Subcutaneous abdominal adipose tissue (tissue), 5 donors: ENCODE results near the gene FOXD3.

ENCODE experiments used
- H3K27ac ChIP-seq: one replicate; pipeline ENCODE4 v1.7.0; 2013; ENCODE audit warnings: low read depth, mild to moderate bottlenecking, inconsistent platforms, low read length, moderate library complexity
- H3K27me3 ChIP-seq, 5 donors: one replicate each; pipeline ENCODE4 v1.7.0; 2013; ENCODE audit warnings: low read length in 5 of 5, inconsistent platforms in 1 of 5; ENCODE audit not compliant: control insufficient read depth in 5 of 5, insufficient read depth in 4 of 5
- H3K36me3 ChIP-seq, 5 donors: one replicate each; pipeline ENCODE4 v1.7.0; 2013; ENCODE audit warnings: low read length in 5 of 5; ENCODE audit not compliant: control insufficient read depth in 5 of 5, insufficient read depth in 5 of 5
- H3K4me1 ChIP-seq, 5 donors: one replicate each; pipeline ENCODE4 v1.7.0; 2013; ENCODE audit warnings: low read length in 5 of 5, mild to moderate bottlenecking in 3 of 5, moderate library complexity in 1 of 5; ENCODE audit not compliant: control insufficient read depth in 5 of 5, insufficient read depth in 5 of 5
- H3K4me3 ChIP-seq, 5 donors: one replicate each; pipeline ENCODE4 v1.7.0; 2013; ENCODE audit warnings: low read length in 5 of 5, low read depth in 1 of 5
- H3K9ac ChIP-seq, 5 donors: one replicate each; pipeline ENCODE4 v1.7.0; 2013; ENCODE audit warnings: low read length in 5 of 5, mild to moderate bottlenecking in 4 of 5, moderate library complexity in 3 of 5
- H3K9me3 ChIP-seq, 5 donors: one replicate each; pipeline ENCODE4 v1.7.0; 2013; ENCODE audit warnings: low read length in 5 of 5; ENCODE audit not compliant: control insufficient read depth in 5 of 5
- donor health status: healthy.
- donor health status: healthy.
- donor health status: healthy.
- donor health status: healthy.
- donor health status: healthy.

Gene FOXD3

GRCh38 chr1:63322114-63322943, at the start of gene FOXD3:
Gene FOXD3 (plus strand): TSS chr1:63322567. CDS start chr1:63323059, 492 bp downstream.
- peak within 1 kb of the TSS; percentile 55 to 69 (median 58) for H3K4me3 ChIP-seq
- peak within 1 kb of the TSS in 3 of 5 donors; percentile 23 to 64 (median 32) for H3K9ac ChIP-seq
- H3K4me1 ChIP-seq: peaks cover 0 to 53% (median 39%) of the 10 kb centered on the region in 5 donors
- peaks cover 75 to 91% (median 82%) of the 10 kb centered on the region in 5 donors for H3K27me3 ChIP-seq
- no peaks in the 10 kb centered on the region for H3K9me3 ChIP-seq
- no peak within 1 kb of the TSS for H3K27ac ChIP-seq
- no peaks in the 10 kb centered on the region for H3K36me3 ChIP-seq

GRCh38 chr1:63272811-63273210, 49.6 kb upstream of the FOXD3 start:
- Histone ChIP-seq H3K36me3 (no peaks in the 10 kb centered on the region), H3K4me3 (no peak overlapping the region), H3K4me1 (peaks cover 0 to 7% (median 4%) of the 10 kb centered on the region in 5 donors), H3K27ac (no peak overlapping the region), H3K27me3 (no peaks in the 10 kb centered on the region), H3K9me3 (no peaks in the 10 kb centered on the region), H3K9ac (no peak overlapping the region)

- no peak overlapping the region for H3K27ac ChIP-seq
- H3K36me3 ChIP-seq: no peaks in the 10 kb centered on the region
- peaks cover 0 to 9% (median 4%) of the 10 kb centered on the region in 5 donors for H3K4me1 ChIP-seq
- no peaks in the 10 kb centered on the region for H3K27me3 ChIP-seq
- no peak overlapping the region for H3K4me3 ChIP-seq
- no peaks in the 10 kb centered on the region for H3K9me3 ChIP-seq
- no peak overlapping the region for H3K9ac ChIP-seq
These were observed 48.0 kb upstream of the FOXD3 start for GRCh38 chr1:63274371-63274770.

- Histone ChIP-seq H3K36me3 (no peaks in the 10 kb centered on the region), H3K4me3 (no peak overlapping the region), H3K4me1 (peaks cover 0 to 9% (median 4%) of the 10 kb centered on the region in 5 donors), H3K9me3 (no peaks in the 10 kb centered on the region), H3K27ac (no peak overlapping the region), H3K9ac (no peak overlapping the region), H3K27me3 (no peaks in the 10 kb centered on the region)
These were observed 47.4 kb upstream of the FOXD3 start for GRCh38 chr1:63274979-63275378.

GRCh38 chr1:63276624-63277023, 45.7 kb upstream of the FOXD3 start:
- H3K4me1 ChIP-seq: peaks cover 0 to 9% (median 4%) of the 10 kb centered on the region in 5 donors
- H3K27ac ChIP-seq: no peak overlapping the region
- H3K27me3 ChIP-seq: no peaks in the 10 kb centered on the region
- H3K36me3 ChIP-seq: no peaks in the 10 kb centered on the region
- H3K9ac ChIP-seq: no peak overlapping the region
- H3K4me3 ChIP-seq: no peak overlapping the region
- no peaks in the 10 kb centered on the region for H3K9me3 ChIP-seq

GRCh38 chr1:63277195-63278192, 44.9 kb upstream of the FOXD3 start:
- no peaks in the 10 kb centered on the region for H3K36me3 ChIP-seq
- H3K9ac ChIP-seq: no peak overlapping the region
- H3K27me3 ChIP-seq: no peaks in the 10 kb centered on the region
- no peaks in the 10 kb centered on the region for H3K9me3 ChIP-seq
- H3K27ac ChIP-seq: no peak overlapping the region
- H3K4me3 ChIP-seq: no peak overlapping the region
- H3K4me1 ChIP-seq: peaks cover 0 to 9% (median 4%) of the 10 kb centered on the region in 5 donors

- Histone ChIP-seq H3K4me1 (peaks cover 0 to 6% (median 0%) of the 10 kb centered on the region in 5 donors), H3K27ac (no peak overlapping the region), H3K27me3 (peaks cover 0 to 3% (median 0%) of the 10 kb centered on the region in 5 donors), H3K9ac (no peak overlapping the region), H3K4me3 (no peak overlapping the region), H3K9me3 (no peaks in the 10 kb centered on the region), H3K36me3 (no peaks in the 10 kb centered on the region)
These were observed 40.6 kb upstream of the FOXD3 start for GRCh38 chr1:63281753-63282152.

GRCh38 chr1:63289135-63289534, 33.2 kb upstream of the FOXD3 start:
- Histone ChIP-seq H3K4me1 (no peaks in the 10 kb centered on the region), H3K36me3 (no peaks in the 10 kb centered on the region), H3K9me3 (peaks cover 2 to 22% (median 17%) of the 10 kb centered on the region in 5 donors), H3K27ac (no peak overlapping the region), H3K27me3 (peaks cover 0 to 3% (median 0%) of the 10 kb centered on the region in 5 donors), H3K4me3 (no peak overlapping the region), H3K9ac (no peak overlapping the region)

GRCh38 chr1:63294803-63295594, 27.4 kb upstream of the FOXD3 start:
- Histone ChIP-seq H3K9ac (no peak overlapping the region), H3K4me3 (no peak overlapping the region), H3K36me3 (no peaks in the 10 kb centered on the region), H3K9me3 (peaks cover 0 to 4% (median 3%) of the 10 kb centered on the region in 5 donors), H3K4me1 (no peaks in the 10 kb centered on the region), H3K27me3 (no peaks in the 10 kb centered on the region), H3K27ac (no peak overlapping the region)
